Measurements from ENCODE around the gene ZNF384.

DNA sequence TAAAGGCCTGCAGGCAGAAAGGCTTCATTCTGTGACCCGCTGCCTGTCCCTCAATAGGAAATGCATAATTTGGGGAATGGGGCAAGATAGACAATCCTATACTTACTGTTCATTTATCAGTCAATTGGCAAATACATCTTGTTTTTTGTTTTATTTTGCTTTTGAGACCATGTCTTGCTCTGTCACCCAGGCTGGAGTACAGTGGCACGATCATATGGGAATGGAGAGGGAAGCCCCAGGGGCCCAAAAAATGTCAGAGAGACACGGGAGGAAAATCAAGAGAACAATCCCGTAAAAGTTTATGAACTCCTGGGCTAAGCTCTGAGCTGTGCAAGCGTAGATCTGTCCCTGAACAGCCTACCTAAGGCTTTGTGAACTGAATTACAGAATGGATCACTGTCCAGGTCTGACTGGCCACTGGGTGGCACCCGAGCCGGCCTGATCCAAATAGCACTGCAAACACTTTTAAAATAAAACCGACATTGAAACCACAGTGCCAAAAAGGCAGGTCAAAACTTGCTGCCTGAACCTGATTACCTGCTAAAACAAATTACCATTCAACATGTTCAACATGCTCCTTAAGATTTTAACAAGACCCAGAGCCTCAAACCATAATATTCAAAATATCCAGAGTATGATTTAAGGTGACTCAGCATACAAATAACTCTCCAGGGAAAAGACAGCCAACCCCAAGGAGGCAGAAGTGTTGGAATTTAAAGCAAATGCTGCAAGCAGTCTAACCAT is 46.4 kb upstream of the ZNF384 start:
- TF ChIP-seq GATA3 (IDR thresholded peaks at IDR 0.05; ENCODE audit: low read depth, low read length) = no peak
- no peak for TF ChIP-seq GATA2 (IDR thresholded peaks at IDR 0.05; ENCODE audit: low read depth, low read length)

All from SH-SY5Y (cell line).